Measurements from ENCODE around the gene BIVM. TPM values are rescaled to one million over a fixed set of nuclear protein-coding genes. Genes with fewer than 3 reads are reported as not detected.

The BIVM gene
- total and polyA plus RNA-seq, 2 of the 4 experiments (the other 2 are of a cell fraction): 7.2 to 12.2 TPM

- H2BK5ac ChIP-seq (ENCODE audit: low read depth, low read length, poor library complexity, severe bottlenecking): no peak overlapping the region
- no peaks in the 10 kb centered on the region for H3K27me3 ChIP-seq (ENCODE audit: control insufficient read depth, insufficient read depth, low read length)
- H3K9me3 ChIP-seq (ENCODE audit: control insufficient read depth, insufficient read depth, low read length): no peaks in the 10 kb centered on the region
- ChIA-PET CTCF (no interaction called here), POLR2A (ENCODE audit: unreplicated experiment) (no interaction called here)
- no peak overlapping the region for H3K4ac ChIP-seq (ENCODE audit: low read depth, low read length)
- H3K56ac ChIP-seq (ENCODE audit: extremely low read depth, insufficient read depth, low read length): no peak overlapping the region
- no peak overlapping the region for H4K91ac ChIP-seq (ENCODE audit: insufficient read depth, low read depth, low read length)
- H3K14ac ChIP-seq (replicated peaks; ENCODE audit: low read depth, low read length): no peak overlapping the region
- H2BK15ac ChIP-seq (ENCODE audit: low read depth, low read length): no peak overlapping the region
- ATAC-seq (ENCODE audit: low read depth) (no peak), DNase-seq (no peak)
- H3K79me1 ChIP-seq (ENCODE audit: low read depth in 1 of 2, low read length in 2 of 2): no peaks in the 10 kb centered on the region
- no peak overlapping the region for H3K4me2 ChIP-seq (ENCODE audit: low read depth, low read length)
- H3K9ac ChIP-seq (ENCODE audit: low read depth, low read length): no peak overlapping the region
- no peak overlapping the region for H3K4me3 ChIP-seq (ENCODE audit: insufficient read depth, low read depth, low read length)
- BruUV-seq (replicated peaks): no TSS peak
- H4K8ac ChIP-seq (ENCODE audit: low read depth in 2 of 2, low read length in 2 of 2): no peak overlapping the region
- H3K36me3 ChIP-seq (ENCODE audit: control insufficient read depth, insufficient read depth, low read length): no peaks in the 10 kb centered on the region
- no peak overlapping the region for H3K18ac ChIP-seq (ENCODE audit: low read depth, low read length)
- intact Hi-C loops (cut with micrococcal nuclease): no loop called here
- no peak overlapping the region for H3K23ac ChIP-seq (ENCODE audit: low read depth, low read length)
- no peaks in the 10 kb centered on the region for H3K4me1 ChIP-seq (ENCODE audit: control insufficient read depth, insufficient read depth, low read length)
- dilution Hi-C loops (cut with HindIII; ENCODE audit: low sequenced_read_pairs, unreplicated experiment): no loop called here
- no peak overlapping the region for H2BK120ac ChIP-seq (ENCODE audit: low read depth, low read length)
- WGBS, 2 experiments (ENCODE audit: extremely low coverage in 2 of 2, insufficient read length in 1 of 2): no CpG with 5 or more reads among the region's 2 CpGs
- H2AK5ac ChIP-seq (ENCODE audit: low read depth, low read length): no peak overlapping the region
- H2BK20ac ChIP-seq (ENCODE audit: low read depth, low read length): no peak overlapping the region
- no peak overlapping the region for H3K27ac ChIP-seq (ENCODE audit: insufficient read depth, low read length)
- TF ChIP-seq USF2 (IDR thresholded peaks at IDR 0.05; ENCODE audit: low read depth, low read length) (no peak), RCOR1 (IDR thresholded peaks at IDR 0.05; ENCODE audit: insufficient replicate concordance, low read length) (no peak), FOS (IDR thresholded peaks at IDR 0.05; ENCODE audit: low read depth, low read length) (no peak), SMC3 (IDR thresholded peaks at IDR 0.05; ENCODE audit: low read depth, low read length) (no peak), RFX5 (IDR thresholded peaks at IDR 0.05; ENCODE audit: low read depth, low read length) (no peak), RAD21 (IDR thresholded peaks at IDR 0.05; ENCODE audit: low read length) (no peak), CTCF (conservative IDR thresholded peaks at IDR 0.05; ENCODE audit: low read depth, low read length) (no peak), MAFK (IDR thresholded peaks at IDR 0.05; ENCODE audit: low read depth, low read length) (no peak), NFE2L2 (IDR thresholded peaks at IDR 0.05; ENCODE audit: low read depth, low read length) (no peak), MXI1 (IDR thresholded peaks at IDR 0.05; ENCODE audit: borderline replicate concordance, low read depth, low read length) (no peak), POLR2A (IDR thresholded peaks at IDR 0.05; ENCODE audit: low read depth, low read length) (no peak), BHLHE40 (IDR thresholded peaks at IDR 0.05; ENCODE audit: low read depth, low read length) (no peak), CHD1 (IDR thresholded peaks at IDR 0.05; ENCODE audit: low read depth, low read length) (no peak), ELK1 (IDR thresholded peaks at IDR 0.05; ENCODE audit: borderline replicate concordance, low read depth, low read length) (no peak), CEBPB (IDR thresholded peaks at IDR 0.05; ENCODE audit: low read depth, low read length) (no peak), MAZ (IDR thresholded peaks at IDR 0.05; ENCODE audit: borderline replicate concordance, low read depth, low read length) (no peak)
- no peak overlapping the region for H2AFZ ChIP-seq (replicated peaks; ENCODE audit: low read length, poor library complexity)
- H4K20me1 ChIP-seq (ENCODE audit: insufficient read depth, low read length): no peaks in the 10 kb centered on the region
- H2AK9ac ChIP-seq (replicated peaks; ENCODE audit: low read depth, low read length, poor library complexity): no peak overlapping the region
- H3K9me1 ChIP-seq (ENCODE audit: insufficient read depth, low read length): no peaks in the 10 kb centered on the region
- in situ Hi-C loops (cut with MboI; ENCODE audit: low sequenced_read_pairs): no loop called here
- H4K5ac ChIP-seq (ENCODE audit: low read depth, low read length): no peak overlapping the region
Observed at GRCh38 chr13:102758842-102759241, 40.1 kb upstream of the BIVM start.
